Endodermal cell (in vitro differentiated cells): ENCODE measurements around the gene PRELP. TPM values are rescaled to one million over a fixed set of nuclear protein-coding genes. Genes with fewer than 3 reads are reported as not detected.
A peak's percentile ranks its signal among the peaks of the same experiment; 100 is the strongest.

ENCODE experiments used
- DNase-seq: peaks from one replicate; pipeline ENCODE4 v3.0.0-alpha.2; 2017
- H3K27ac ChIP-seq: 2 replicates; pipeline ENCODE4 v1.5.1; 2013; ENCODE audit warnings: mild to moderate bottlenecking, low read depth, low read length, moderate library complexity
- H3K27me3 ChIP-seq: 2 replicates; pipeline ENCODE4 v1.6.1; 2013; ENCODE audit warnings: mild to moderate bottlenecking, low read length, moderate library complexity; ENCODE audit not compliant: insufficient read depth, control insufficient read depth, poor library complexity, severe bottlenecking
- H3K36me3 ChIP-seq: 2 replicates; pipeline ENCODE4 v1.7.0; 2013; ENCODE audit warnings: mild to moderate bottlenecking, low read length, moderate library complexity; ENCODE audit not compliant: control insufficient read depth, insufficient read depth
- H3K4me1 ChIP-seq: one replicate; pipeline ENCODE4 v1.7.0; 2013; ENCODE audit warnings: low read length; ENCODE audit not compliant: control insufficient read depth, insufficient read depth
- H3K4me3 ChIP-seq: 2 replicates; pipeline ENCODE4 v1.5.1; 2013; ENCODE audit warnings: mild to moderate bottlenecking, low read length, moderate library complexity
- H3K9ac ChIP-seq: 2 replicates; pipeline ENCODE4 v1.6.1; 2013; ENCODE audit warnings: mild to moderate bottlenecking, low read length, moderate library complexity; ENCODE audit not compliant: poor library complexity, severe bottlenecking; ENCODE audit errors: extremely low read depth
- H3K9me3 ChIP-seq: 2 replicates; pipeline ENCODE4 v1.6.1; 2013; ENCODE audit warnings: mild to moderate bottlenecking, low read length, moderate library complexity; ENCODE audit not compliant: control insufficient read depth
- H3K27ac Mint-ChIP-seq: 2 replicates; pipeline ENCODE4 v1.8.0; 2020; ENCODE audit warnings: mixed read lengths
- H3K27me3 Mint-ChIP-seq: 2 replicates; pipeline ENCODE4 v1.8.0; 2021; ENCODE audit warnings: mild to moderate bottlenecking, mixed read lengths; ENCODE audit not compliant: insufficient read depth
- H3K36me3 Mint-ChIP-seq: 2 replicates; pipeline ENCODE4 v1.8.0; 2020; ENCODE audit warnings: low read depth, mixed read lengths
- H3K4me1 Mint-ChIP-seq: 2 replicates; pipeline ENCODE4 v1.8.0; 2020; ENCODE audit warnings: mixed read lengths
- H3K4me3 Mint-ChIP-seq: 2 replicates; pipeline ENCODE4 v1.8.0; 2020; ENCODE audit warnings: mild to moderate bottlenecking, moderate library complexity, mixed read lengths
- H3K9me3 Mint-ChIP-seq: 2 replicates; pipeline ENCODE4 v1.8.0; 2020; ENCODE audit warnings: mild to moderate bottlenecking, mixed read lengths
- WGBS, 2 experiments: methylation state at CpG; one replicate each; pipeline versions ENCODE4 v1.1.5 to v1.1.7; 2013; ENCODE audit warnings: missing lambda C conversion rate in 2 of 2, mixed read lengths in 1 of 2; ENCODE audit not compliant: insufficient coverage in 1 of 2, insufficient read length in 1 of 2; 5-methylcytosine and 5-hydroxymethylcytosine counted together
- total RNA-seq, 2 donors: library from RNA; stranded (reverse); fragmentation: NEBNext Ultra II Directional in 1 of 2; extraction: Animal tissue kit (Norgen Biotek cat#: 25700) in 1 of 2; gene quantifications; 2 replicates in 1 of 2; 3 replicates in 1 of 2; pipeline ENCODE4 v1.2.1, GENCODE V29; 2021
- TF ChIP-seq, protein P1 (sequence below): fragments of 200-600 bp; sonication (generic); conservative IDR thresholded peaks from 2 replicates; pipeline ENCODE4 v1.5.0; 2021; ENCODE audit warnings: antibody characterized with exemption, mild to moderate bottlenecking

Gene PRELP
- total RNA-seq, 2 donors from 2014 or later = 0.66 to 3.9 TPM

DNA sequence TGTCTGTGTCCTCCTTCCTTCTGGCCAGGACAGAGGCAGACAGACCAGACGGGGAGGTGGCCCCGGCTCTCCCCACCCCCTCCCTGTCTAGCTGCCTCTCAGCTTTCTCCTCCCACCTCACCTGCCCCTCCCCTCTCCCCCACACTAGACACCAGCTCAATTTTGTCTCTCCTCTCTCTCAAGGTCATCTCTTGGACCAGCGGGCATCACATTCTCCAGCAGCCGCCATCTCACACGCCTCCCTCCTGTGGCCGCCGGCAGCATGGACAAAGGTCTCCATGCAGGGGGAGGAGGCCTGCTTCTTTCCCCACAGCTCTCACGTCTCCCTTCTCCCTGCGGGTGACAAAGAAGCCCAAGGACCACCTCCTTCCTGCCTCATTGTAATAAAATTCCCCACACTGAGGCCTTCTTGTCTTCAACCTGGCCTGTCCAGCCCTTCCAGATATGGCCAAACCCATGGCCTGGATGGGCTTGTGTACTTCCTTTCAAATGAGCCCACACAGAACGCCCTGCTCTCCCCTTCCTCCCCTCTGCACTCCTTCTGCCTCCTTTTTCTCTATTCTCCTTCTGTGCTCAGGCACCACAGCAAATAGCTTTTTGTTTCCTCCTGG is 33.0 kb downstream of the PRELP start:
- H3K4me3 Mint-ChIP-seq = no peak overlapping the region
- H3K27me3 Mint-ChIP-seq = peaks cover 6% of the 10 kb centered on the region
- H3K9me3 Mint-ChIP-seq = no peaks in the 10 kb centered on the region
- no peak overlapping the region for H3K27ac Mint-ChIP-seq
- peak; percentile 82 for DNase-seq
- Histone ChIP-seq H3K4me3 (no peak overlapping the region), H3K27ac (peak overlapping the region; percentile 88), H3K36me3 (no peaks in the 10 kb centered on the region), H3K9ac (no peak overlapping the region), H3K4me1 (peaks cover 16% of the 10 kb centered on the region), H3K9me3 (no peaks in the 10 kb centered on the region), H3K27me3 (no peaks in the 10 kb centered on the region)
- peaks cover 47% of the 10 kb centered on the region for H3K4me1 Mint-ChIP-seq
- TF ChIP-seq, protein P1, sequence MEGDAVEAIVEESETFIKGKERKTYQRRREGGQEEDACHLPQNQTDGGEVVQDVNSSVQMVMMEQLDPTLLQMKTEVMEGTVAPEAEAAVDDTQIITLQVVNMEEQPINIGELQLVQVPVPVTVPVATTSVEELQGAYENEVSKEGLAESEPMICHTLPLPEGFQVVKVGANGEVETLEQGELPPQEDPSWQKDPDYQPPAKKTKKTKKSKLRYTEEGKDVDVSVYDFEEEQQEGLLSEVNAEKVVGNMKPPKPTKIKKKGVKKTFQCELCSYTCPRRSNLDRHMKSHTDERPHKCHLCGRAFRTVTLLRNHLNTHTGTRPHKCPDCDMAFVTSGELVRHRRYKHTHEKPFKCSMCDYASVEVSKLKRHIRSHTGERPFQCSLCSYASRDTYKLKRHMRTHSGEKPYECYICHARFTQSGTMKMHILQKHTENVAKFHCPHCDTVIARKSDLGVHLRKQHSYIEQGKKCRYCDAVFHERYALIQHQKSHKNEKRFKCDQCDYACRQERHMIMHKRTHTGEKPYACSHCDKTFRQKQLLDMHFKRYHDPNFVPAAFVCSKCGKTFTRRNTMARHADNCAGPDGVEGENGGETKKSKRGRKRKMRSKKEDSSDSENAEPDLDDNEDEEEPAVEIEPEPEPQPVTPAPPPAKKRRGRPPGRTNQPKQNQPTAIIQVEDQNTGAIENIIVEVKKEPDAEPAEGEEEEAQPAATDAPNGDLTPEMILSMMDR = peak; percentile 62
- 45 to 64% methylated on average over 6 to 10 of the region's 10 CpGs for WGBS, 2 experiments
- no peaks in the 10 kb centered on the region for H3K36me3 Mint-ChIP-seq

DNA sequence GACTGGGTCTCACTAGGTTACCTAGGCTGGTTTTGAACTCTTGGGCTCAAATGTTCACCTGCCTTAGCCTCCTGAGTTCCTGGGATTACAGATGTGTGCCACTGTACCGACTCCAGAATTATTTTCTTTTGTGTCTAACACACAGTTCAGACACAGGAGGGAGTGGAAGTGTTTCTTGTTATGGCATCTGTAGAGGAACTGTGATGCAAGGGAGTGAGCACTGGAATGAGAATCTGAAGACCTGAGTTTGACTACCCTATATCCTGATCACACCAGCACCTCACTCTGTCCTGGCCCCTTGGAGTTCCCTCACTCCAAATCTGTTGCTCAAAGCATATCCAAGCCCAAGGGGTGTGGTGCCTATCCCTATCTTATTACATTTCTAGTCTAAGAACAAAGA is 33.5 kb downstream of the PRELP start:
- 71 to 92% methylated on average over 1 of the region's 1 CpG for WGBS, 2 experiments
- H3K27ac ChIP-seq = peak overlapping the region; percentile 88
- H3K27me3 Mint-ChIP-seq = peaks cover 5% of the 10 kb centered on the region

DNA sequence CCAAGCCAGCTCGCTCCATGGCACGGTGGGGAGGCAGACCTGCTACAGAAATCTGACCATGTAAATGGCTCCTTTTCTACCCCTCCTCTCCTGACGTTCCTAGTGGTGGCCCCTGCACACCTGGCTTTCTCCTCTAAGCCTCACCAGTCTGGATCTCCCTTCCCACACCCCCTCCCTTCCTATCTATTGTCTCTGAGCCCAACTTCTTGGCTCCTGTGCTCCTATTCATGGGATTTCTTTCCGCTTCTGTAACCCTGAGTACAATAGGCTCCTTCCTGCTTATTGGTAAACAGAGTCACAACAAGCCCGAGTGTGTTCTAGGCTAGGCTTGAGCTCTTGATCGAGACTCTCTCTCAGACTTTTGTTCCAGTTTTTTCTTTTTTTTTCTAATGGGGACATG is 35.9 kb downstream of the PRELP start:
- no peaks in the 10 kb centered on the region for H3K36me3 ChIP-seq
- Mint-ChIP-seq H3K4me1 (peaks cover 59% of the 10 kb centered on the region), H3K36me3 (no peaks in the 10 kb centered on the region), H3K27me3 (peaks cover 20% of the 10 kb centered on the region), H3K9me3 (no peaks in the 10 kb centered on the region), H3K4me3 (no peak overlapping the region), H3K27ac (no peak overlapping the region)
- TF ChIP-seq, protein P1 = no peak
- no peak overlapping the region for H3K4me3 ChIP-seq
- no peak overlapping the region for H3K9ac ChIP-seq
- DNase-seq = peak; percentile 49
- H3K4me1 ChIP-seq = peaks cover 20% of the 10 kb centered on the region
- no peaks in the 10 kb centered on the region for H3K9me3 ChIP-seq
- H3K27ac ChIP-seq = no peak overlapping the region
- 85 to 87% methylated on average over 6 of the region's 6 CpGs for WGBS, 2 experiments
- H3K27me3 ChIP-seq = peaks cover 3% of the 10 kb centered on the region

More for the DNA sequence above, 33.5 kb downstream of the PRELP start:
- TF ChIP-seq, protein P1 = no peak
- H3K36me3 Mint-ChIP-seq = no peaks in the 10 kb centered on the region
- DNase-seq = no peak
- Histone ChIP-seq H3K9me3 (no peaks in the 10 kb centered on the region), H3K4me3 (no peak overlapping the region), H3K27me3 (no peaks in the 10 kb centered on the region), H3K4me1 (peaks cover 20% of the 10 kb centered on the region), H3K36me3 (no peaks in the 10 kb centered on the region), H3K9ac (no peak overlapping the region)
- H3K4me3 Mint-ChIP-seq = no peak overlapping the region
- no peaks in the 10 kb centered on the region for H3K9me3 Mint-ChIP-seq
- no peak overlapping the region for H3K27ac Mint-ChIP-seq
- peaks cover 53% of the 10 kb centered on the region for H3K4me1 Mint-ChIP-seq
